GM12892 (cell line): ENCODE measurements around the gene B4GALNT1. TPM values are rescaled to one million over a fixed set of nuclear protein-coding genes. Genes with fewer than 3 reads are reported as not detected.
"Not testable (repeated sequence)": the region's sequence is repeated elsewhere in the genome, so short reads cannot be mapped to it uniquely, and the experiment has no call there.

ENCODE experiments used
- DNase-seq: peaks from one replicate; pipeline ENCODE4 v3.0.0; 2011; ENCODE audit not compliant: insufficient read length
- FAIRE-seq: peaks from 2 replicates; lab custom pipeline; 2011; peaks lifted over from hg19 to GRCh38; lab: Jason Lieb, UNC
- POLR2A ChIP-seq: IDR thresholded peaks from 2 replicates; pipeline ENCODE4 v1.6.1; 2011; ENCODE audit warnings: low read depth, low read length, control low read depth
- POLR2AphosphoS5 ChIP-seq: IDR thresholded peaks from 2 replicates; pipeline ENCODE4 v1.6.1; 2011; ENCODE audit warnings: low read depth, low read length, control low read depth
- TAF1 ChIP-seq: IDR thresholded peaks from 2 replicates; pipeline ENCODE4 v1.6.1; 2011; ENCODE audit warnings: low read depth, mild to moderate bottlenecking, control low read depth, low read length, borderline replicate concordance
- polyA plus RNA-seq: library from polyadenylated mRNA; unstranded; fragments of >200 nt; gene quantifications from one replicate; pipeline ENCODE4 v1.2.1, GENCODE V29; 2012; ENCODE audit warnings: missing spikeins, inconsistent platforms; ENCODE audit not compliant: missing spikeins

Gene B4GALNT1
- 0.38 TPM for polyA plus RNA-seq

- peak; percentile 79 for DNase-seq
- FAIRE-seq: peak; percentile 70
- TF ChIP-seq TAF1 (no peak), POLR2AphosphoS5 (no peak), POLR2A (no peak)
These were observed at the start of gene B4GALNT1 for GRCh38 chr12:57632958-57633840. Gene B4GALNT1 (minus strand): TSS chr12:57633201. CDS start chr12:57632132, 1,069 bp downstream.

GRCh38 chr12:57679697-57680096, 46.7 kb upstream of the B4GALNT1 start:
- DNase-seq: no peak
- FAIRE-seq: no peak
- TF ChIP-seq POLR2A (no peak), TAF1 (no peak), POLR2AphosphoS5 (no peak)

- FAIRE-seq: not testable (repeated sequence)
These were observed 44.9 kb upstream of the B4GALNT1 start for GRCh38 chr12:57677947-57678346.

DNA sequence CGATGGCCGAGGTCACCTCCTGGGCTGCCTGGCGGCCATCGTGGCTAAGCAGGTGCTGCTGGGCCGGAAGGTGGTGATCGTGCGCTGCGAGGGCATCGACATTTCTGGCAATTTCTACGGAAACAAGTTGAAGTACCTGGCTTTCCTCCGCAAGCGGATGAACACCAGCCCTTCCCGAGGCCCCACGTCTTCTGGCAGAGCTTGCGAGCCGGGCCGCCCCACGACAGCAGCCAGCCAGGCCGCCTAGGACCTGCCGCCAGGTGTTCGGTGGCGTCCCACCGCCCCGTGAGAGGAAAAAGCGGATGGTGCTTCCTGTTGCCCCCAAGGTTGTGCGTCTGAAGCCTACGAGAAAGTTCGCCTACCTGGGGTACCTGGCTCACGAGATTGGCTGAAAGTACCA, 41.7 kb upstream of the B4GALNT1 start:
- no peak for DNase-seq
- TF ChIP-seq POLR2A (no peak), POLR2AphosphoS5 (no peak), TAF1 (no peak)
- no peak for FAIRE-seq

More at GRCh38 chr12:57677947-57678346, 44.9 kb upstream of the B4GALNT1 start:
- not testable (repeated sequence) for DNase-seq

- no peak for TF ChIP-seq POLR2A
- no peak for TF ChIP-seq POLR2AphosphoS5
- no peak for TF ChIP-seq TAF1
- no peak for FAIRE-seq
- DNase-seq: no peak
These were observed 39.8 kb upstream of the B4GALNT1 start for GRCh38 chr12:57672801-57673200.

- not testable (repeated sequence) for FAIRE-seq, DNase-seq
These were observed 38.8 kb upstream of the B4GALNT1 start for GRCh38 chr12:57671811-57672210.

DNA sequence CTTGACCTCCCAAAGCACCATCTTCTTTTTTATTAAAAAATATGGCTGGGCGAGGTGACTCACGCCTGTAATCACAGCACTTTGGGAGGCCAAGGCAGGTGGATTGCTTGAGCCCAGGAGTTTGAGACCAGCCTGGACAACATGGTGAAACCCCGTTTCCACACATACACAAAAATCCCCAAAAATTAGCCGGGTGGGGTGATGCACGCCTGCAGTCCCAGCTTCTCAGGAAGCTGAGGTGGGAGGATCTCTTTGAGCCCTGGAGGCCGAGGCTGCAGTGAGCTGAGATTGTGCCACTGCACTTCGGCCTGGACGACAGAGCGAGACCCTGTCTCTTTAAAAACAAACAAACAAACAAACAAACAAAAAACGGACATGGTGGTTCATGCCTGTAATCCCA, 36.7 kb upstream of the B4GALNT1 start:
- not testable (repeated sequence) for FAIRE-seq, DNase-seq

- FAIRE-seq (no peak), DNase-seq (no peak)
- TF ChIP-seq TAF1: no peak
- no peak for TF ChIP-seq POLR2A
- no peak for TF ChIP-seq POLR2AphosphoS5
These were observed 33.9 kb upstream of the B4GALNT1 start for GRCh38 chr12:57666897-57667296.

DNA sequence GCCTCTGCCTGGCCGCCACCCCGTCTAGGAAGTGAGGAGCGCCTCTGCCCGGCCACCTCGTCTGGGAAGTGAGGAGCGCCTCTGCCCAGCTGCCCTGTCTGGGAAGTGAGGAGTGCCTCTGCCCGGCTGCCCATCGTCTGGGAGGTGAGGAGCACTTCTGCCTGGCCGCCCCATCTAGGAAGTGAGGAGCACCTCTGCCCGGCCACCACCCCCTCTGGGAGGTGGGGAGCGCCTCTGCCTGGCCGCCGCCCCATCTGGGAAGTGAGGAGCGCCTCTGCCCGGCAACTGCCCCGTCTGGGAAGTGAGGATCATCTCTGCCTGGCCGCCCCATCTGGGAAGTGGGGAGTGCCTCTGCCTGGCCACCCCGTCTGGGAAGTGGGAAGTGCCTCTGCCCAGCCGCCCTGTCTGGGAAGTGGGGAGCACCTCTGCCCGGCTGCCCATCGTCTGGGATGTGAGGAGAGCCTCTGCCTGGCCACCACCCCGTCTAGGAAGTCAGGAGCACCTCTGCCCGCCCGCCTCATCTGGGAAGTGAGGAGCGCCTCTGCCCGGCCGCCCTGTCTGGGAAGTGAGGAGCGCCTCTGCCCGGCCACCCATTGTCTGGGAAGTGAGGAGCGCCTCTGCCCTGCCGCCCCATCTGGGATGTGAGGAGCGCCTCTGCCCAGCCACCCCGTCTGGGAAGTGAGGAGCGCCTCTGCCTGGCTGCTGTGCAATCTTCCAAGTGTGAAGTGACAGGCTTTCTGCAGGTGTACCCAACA, 32.2 kb upstream of the B4GALNT1 start:
- FAIRE-seq, DNase-seq: not testable (repeated sequence)

DNA sequence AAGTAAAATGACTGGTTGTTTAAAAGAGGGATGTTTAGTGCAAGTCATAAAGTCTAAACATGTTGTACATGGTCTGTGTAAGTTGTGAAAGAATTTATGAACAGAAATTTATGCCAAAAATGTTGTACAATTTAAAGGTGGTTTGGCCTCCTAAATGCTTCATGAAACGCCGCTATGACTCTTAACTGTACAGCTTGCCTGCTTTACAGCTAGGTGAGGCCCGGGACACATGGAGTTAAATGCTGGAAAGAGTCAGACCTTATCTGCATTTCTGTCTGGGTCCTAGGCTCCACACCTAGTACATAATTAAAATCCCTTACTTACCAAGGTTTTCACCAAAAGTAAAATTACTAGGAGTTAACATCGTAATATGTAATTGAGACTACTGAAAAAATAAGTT, 28.4 kb upstream of the B4GALNT1 start:
- no peak for DNase-seq
- TF ChIP-seq POLR2AphosphoS5 (no peak), POLR2A (no peak), TAF1 (no peak)

DNA sequence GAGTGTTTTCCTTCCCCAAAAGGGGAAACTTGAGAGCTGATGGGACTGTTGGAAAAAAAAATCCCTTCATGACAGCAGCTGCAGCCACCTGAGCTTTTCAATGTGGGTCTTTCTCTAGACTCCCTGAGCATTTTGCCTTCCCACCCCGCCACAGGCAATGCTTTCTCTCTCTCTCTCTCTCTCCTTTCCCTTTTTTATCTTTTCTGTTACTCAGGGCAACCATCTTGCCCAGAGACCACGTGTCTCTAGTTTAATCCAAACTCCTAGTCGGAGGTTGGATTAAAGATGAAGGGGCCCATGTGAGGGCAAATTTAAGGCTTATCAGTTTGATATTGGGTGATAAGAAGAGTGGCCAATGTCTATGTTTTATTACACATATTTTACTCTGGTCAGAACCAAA, 25.9 kb upstream of the B4GALNT1 start:
- TF ChIP-seq POLR2AphosphoS5 (no peak), TAF1 (no peak), POLR2A (no peak)
- DNase-seq (no peak), FAIRE-seq (no peak)

More for the DNA sequence above, 28.4 kb upstream of the B4GALNT1 start:
- FAIRE-seq: no peak

DNA sequence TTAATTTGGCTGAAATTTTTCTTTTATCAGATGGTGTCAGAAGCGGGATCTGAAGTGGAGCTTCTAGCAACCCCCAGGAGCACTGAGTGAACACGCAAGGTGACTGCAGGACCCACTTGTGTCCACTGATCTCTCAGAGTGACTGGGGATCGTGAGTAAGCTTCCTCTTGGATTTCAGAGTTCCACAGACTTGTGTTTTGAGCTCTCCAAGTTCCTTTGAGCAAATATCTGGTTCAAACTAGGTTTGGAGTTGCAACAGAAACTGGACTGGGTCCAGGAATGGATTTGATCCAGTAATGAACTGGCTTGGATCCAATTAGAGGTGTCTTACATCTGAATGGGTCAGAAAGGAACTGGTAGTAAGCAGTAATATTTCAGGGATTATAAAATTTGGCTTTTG, 24.7 kb upstream of the B4GALNT1 start:
- no peak for FAIRE-seq
- TF ChIP-seq POLR2AphosphoS5 (no peak), TAF1 (no peak), POLR2A (no peak)
- no peak for DNase-seq

GRCh38 chr12:57656408-57656807, 23.4 kb upstream of the B4GALNT1 start:
- not testable (repeated sequence) for FAIRE-seq, DNase-seq
